Hepatocyte (in vitro differentiated cells): ENCODE data around the gene HS2ST1.

Source experiments
- CTCF ChIP-seq: fragments of 200-600 bp; sonication (generic); IDR thresholded peaks from 2 replicates; pipeline ENCODE4 v1.5.1; 2016; ENCODE audit warnings: antibody characterized with exemption, mild to moderate bottlenecking; ENCODE audit not compliant: poor library complexity
- EZH2phosphoT487 ChIP-seq: fragments of 200-600 bp; sonication (generic); IDR thresholded peaks from one replicate; pipeline ENCODE4 v1.6.1; 2018; ENCODE audit warnings: antibody characterized with exemption, mild to moderate bottlenecking, low read depth, moderate library complexity; ENCODE audit not compliant: unreplicated experiment, severe bottlenecking

- no peak for TF ChIP-seq CTCF
- TF ChIP-seq EZH2phosphoT487, result no peak
These were observed 37.0 kb downstream of the HS2ST1 start for GRCh38 chr1:86951430-86951829.
